ENCODE results near the gene SPOCK3.
"Not testable (repeated sequence)": the region's sequence is repeated elsewhere in the genome, so short reads cannot be mapped to it uniquely, and the experiment has no call there.

DNA sequence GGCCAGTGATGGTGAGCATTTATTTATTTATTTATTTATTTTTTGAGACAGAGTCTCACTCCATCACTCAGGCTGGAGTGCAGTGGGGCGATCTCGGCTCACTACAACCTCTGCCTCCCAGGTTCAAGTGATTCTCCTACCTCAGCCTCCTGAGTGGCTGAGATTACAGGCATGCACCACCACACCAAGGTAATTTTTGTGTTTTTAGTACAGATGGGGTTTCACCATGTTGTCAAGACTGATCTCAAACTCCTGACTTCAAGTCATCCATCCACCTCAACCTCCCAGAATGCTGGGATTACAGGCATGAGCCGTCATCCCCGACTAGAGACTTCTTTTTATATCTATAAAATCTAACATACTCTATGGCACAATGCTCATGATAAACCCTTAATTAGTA, 495.1 kb downstream of the SPOCK3 start:
- TF ChIP-seq, protein P1, sequence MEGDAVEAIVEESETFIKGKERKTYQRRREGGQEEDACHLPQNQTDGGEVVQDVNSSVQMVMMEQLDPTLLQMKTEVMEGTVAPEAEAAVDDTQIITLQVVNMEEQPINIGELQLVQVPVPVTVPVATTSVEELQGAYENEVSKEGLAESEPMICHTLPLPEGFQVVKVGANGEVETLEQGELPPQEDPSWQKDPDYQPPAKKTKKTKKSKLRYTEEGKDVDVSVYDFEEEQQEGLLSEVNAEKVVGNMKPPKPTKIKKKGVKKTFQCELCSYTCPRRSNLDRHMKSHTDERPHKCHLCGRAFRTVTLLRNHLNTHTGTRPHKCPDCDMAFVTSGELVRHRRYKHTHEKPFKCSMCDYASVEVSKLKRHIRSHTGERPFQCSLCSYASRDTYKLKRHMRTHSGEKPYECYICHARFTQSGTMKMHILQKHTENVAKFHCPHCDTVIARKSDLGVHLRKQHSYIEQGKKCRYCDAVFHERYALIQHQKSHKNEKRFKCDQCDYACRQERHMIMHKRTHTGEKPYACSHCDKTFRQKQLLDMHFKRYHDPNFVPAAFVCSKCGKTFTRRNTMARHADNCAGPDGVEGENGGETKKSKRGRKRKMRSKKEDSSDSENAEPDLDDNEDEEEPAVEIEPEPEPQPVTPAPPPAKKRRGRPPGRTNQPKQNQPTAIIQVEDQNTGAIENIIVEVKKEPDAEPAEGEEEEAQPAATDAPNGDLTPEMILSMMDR (IDR thresholded peaks at IDR 0.05) = not testable (repeated sequence)
- not testable (repeated sequence) for TF ChIP-seq POLR2AphosphoS5, POLR2A, EP300 (IDR thresholded peaks at IDR 0.05)

Data from sigmoid colon (tissue), 4 donors.